ENCODE measurements around the gene SIX1. TPM values are rescaled to one million over a fixed set of nuclear protein-coding genes. Genes with fewer than 3 reads are reported as not detected.

The SIX1 gene
- total RNA-seq, 4 donors from 2014 or later, result 28.3 to 76.4 (median 56.3) TPM

DNA sequence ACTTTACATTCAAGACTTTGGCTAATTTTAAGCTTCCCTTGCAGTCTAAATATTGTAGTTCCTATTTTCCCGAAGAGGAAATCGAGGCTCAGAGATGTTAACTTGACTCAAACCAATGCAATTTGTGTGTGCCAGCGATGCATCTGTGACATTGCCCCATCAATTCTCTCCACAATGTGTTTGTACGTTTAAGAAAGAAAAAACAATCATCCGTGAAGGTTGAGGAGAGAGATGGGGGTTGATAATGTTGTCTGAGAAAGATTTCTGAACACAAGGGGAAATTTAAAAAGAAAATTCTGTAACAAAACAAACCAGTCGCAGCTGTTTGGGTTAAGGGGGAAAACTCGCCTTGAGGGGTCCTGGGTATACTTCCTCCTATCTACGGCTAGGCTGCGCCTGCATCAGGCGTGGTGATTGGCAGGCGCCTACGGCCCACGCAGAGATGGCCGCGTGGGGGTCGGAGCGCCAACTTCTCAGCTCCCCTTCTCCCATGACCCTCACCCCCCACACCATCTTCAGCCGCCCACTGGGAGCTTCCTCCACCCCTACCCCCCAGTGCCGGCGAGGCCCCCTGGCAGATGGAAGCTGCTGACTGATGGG, 12.3 kb downstream of the SIX1 start:
- ATAC-seq, result peak in 1 of 2 donors; percentile 2
- Histone ChIP-seq H3K4me1 (peaks cover 39 to 49% of the 10 kb centered on the region in 2 donors), H3K9me3 (no peaks in the 10 kb centered on the region), H3K27ac (peak overlapping the region; percentile 93 to 98 (median 95)), H3K27me3 (no peaks in the 10 kb centered on the region), H3K4me3 (peak overlapping the region; percentile 57 to 69 (median 62)), H3K36me3 (no peaks in the 10 kb centered on the region)
- TF ChIP-seq POLR2A (IDR thresholded peaks at IDR 0.05), result no peak
- TF ChIP-seq, protein P1, sequence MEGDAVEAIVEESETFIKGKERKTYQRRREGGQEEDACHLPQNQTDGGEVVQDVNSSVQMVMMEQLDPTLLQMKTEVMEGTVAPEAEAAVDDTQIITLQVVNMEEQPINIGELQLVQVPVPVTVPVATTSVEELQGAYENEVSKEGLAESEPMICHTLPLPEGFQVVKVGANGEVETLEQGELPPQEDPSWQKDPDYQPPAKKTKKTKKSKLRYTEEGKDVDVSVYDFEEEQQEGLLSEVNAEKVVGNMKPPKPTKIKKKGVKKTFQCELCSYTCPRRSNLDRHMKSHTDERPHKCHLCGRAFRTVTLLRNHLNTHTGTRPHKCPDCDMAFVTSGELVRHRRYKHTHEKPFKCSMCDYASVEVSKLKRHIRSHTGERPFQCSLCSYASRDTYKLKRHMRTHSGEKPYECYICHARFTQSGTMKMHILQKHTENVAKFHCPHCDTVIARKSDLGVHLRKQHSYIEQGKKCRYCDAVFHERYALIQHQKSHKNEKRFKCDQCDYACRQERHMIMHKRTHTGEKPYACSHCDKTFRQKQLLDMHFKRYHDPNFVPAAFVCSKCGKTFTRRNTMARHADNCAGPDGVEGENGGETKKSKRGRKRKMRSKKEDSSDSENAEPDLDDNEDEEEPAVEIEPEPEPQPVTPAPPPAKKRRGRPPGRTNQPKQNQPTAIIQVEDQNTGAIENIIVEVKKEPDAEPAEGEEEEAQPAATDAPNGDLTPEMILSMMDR (IDR thresholded peaks at IDR 0.05 in 4 of 5, conservative IDR thresholded peaks at IDR 0.05 in 1 of 5), result no peak
- intact Hi-C loops (cut with DNase I; ENCODE audit: low total_unique reads) (loop anchor here (5.0 kb wide), 1 partner anchor 620 kb away; no protein-coding TSS in a partner anchor), in situ Hi-C loops (cut with MboI; ENCODE audit: low sequenced_read_pairs in 4 of 4) (loop anchor here in 2 of 4 donors (10.0 to 25.0 kb wide), 4 partner anchors 88 to 618 kb away; partner anchors contain the start of genes MNAT1 (in 1 of the 2), SIX4 (in 1 of the 2), SLC38A6 (in 1 of the 2) and TRMT5 (in 1 of the 2))
- no peak for DNase-seq

GRCh38 chr14:60634153-60634552, 15.1 kb downstream of the SIX1 start:
- no peaks in the 10 kb centered on the region for H3K9me3 ChIP-seq
- in situ Hi-C loops (cut with MboI; ENCODE audit: low sequenced_read_pairs in 4 of 4) (loop anchor here in 2 of 4 donors (10.0 to 25.0 kb wide), 4 partner anchors 91 to 621 kb away; partner anchors contain the start of genes MNAT1 (in 1 of the 2), SIX4 (in 1 of the 2), SLC38A6 (in 1 of the 2) and TRMT5 (in 1 of the 2)), intact Hi-C loops (cut with DNase I; ENCODE audit: low total_unique reads) (no loop called here)
- H3K4me1 ChIP-seq, result peaks cover 12 to 25% of the 10 kb centered on the region in 2 donors
- no peaks in the 10 kb centered on the region for H3K36me3 ChIP-seq
- ATAC-seq (no peak), DNase-seq (no peak)
- H3K27me3 ChIP-seq, result no peaks in the 10 kb centered on the region
- no peak overlapping the region for H3K4me3 ChIP-seq
- TF ChIP-seq, protein P1 (IDR thresholded peaks at IDR 0.05 in 4 of 5, conservative IDR thresholded peaks at IDR 0.05 in 1 of 5), result no peak
- TF ChIP-seq POLR2A (IDR thresholded peaks at IDR 0.05), result no peak
- H3K27ac ChIP-seq, result peak overlapping the region in 3 of 4 donors; percentile 4 to 20 (median 6)

DNA sequence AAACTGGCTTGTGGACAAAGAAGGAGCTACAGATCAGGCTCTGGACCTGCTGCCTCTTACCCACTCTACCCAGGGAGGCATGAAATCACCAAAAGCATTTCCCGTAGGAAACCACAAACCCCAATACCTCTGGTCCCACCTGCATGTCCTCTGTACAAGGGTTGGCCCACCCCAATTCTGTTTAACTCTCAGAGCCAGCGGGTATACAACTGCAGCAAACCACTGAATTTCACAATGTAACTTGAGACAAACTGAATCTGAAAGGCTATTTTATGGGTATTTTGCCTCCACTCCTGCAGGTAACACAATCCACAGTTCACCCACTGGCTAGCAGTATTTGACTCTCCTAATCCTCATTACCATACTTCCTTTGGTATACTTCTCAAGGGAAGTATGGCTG, 16.5 kb downstream of the SIX1 start:
- Histone ChIP-seq H3K27ac (peak overlapping the region in 3 of 4 donors; percentile 13 to 25 (median 14)), H3K9me3 (no peaks in the 10 kb centered on the region), H3K4me1 (peaks cover 0 to 11% of the 10 kb centered on the region in 2 donors), H3K36me3 (no peaks in the 10 kb centered on the region), H3K4me3 (no peak overlapping the region), H3K27me3 (no peaks in the 10 kb centered on the region)
- in situ Hi-C loops (cut with MboI; ENCODE audit: low sequenced_read_pairs in 4 of 4) (loop anchor here in 2 of 4 donors (10.0 to 25.0 kb wide), 4 partner anchors 92 to 622 kb away; partner anchors contain the start of genes MNAT1 (in 1 of the 2), SIX4 (in 1 of the 2), SLC38A6 (in 1 of the 2) and TRMT5 (in 1 of the 2)), intact Hi-C loops (cut with DNase I; ENCODE audit: low total_unique reads) (no loop called here)
- ATAC-seq, result no peak
- no peak for DNase-seq
- TF ChIP-seq POLR2A (IDR thresholded peaks at IDR 0.05), result no peak
- TF ChIP-seq, protein P1 (IDR thresholded peaks at IDR 0.05 in 4 of 5, conservative IDR thresholded peaks at IDR 0.05 in 1 of 5), result no peak

GRCh38 chr14:60632257-60632656, 17.0 kb downstream of the SIX1 start:
- Histone ChIP-seq H3K4me1 (peaks cover 0 to 9% of the 10 kb centered on the region in 2 donors), H3K27me3 (no peaks in the 10 kb centered on the region), H3K36me3 (no peaks in the 10 kb centered on the region), H3K9me3 (no peaks in the 10 kb centered on the region), H3K27ac (peak overlapping the region in 2 of 4 donors; percentile 14 to 25), H3K4me3 (no peak overlapping the region)
- no peak for TF ChIP-seq POLR2A (IDR thresholded peaks at IDR 0.05)
- TF ChIP-seq, protein P1 (IDR thresholded peaks at IDR 0.05 in 4 of 5, conservative IDR thresholded peaks at IDR 0.05 in 1 of 5), result no peak
- DNase-seq (no peak), ATAC-seq (no peak)
- in situ Hi-C loops (cut with MboI; ENCODE audit: low sequenced_read_pairs in 4 of 4) (loop anchor here in 2 of 4 donors (10.0 to 25.0 kb wide), 4 partner anchors 93 to 623 kb away; partner anchors contain the start of genes MNAT1 (in 1 of the 2), SIX4 (in 1 of the 2), SLC38A6 (in 1 of the 2) and TRMT5 (in 1 of the 2)), intact Hi-C loops (cut with DNase I; ENCODE audit: low total_unique reads) (no loop called here)

Measured in gastrocnemius medialis (tissue), 4 donors.